ENCODE results near the gene TAX1BP1. TPM values are rescaled to one million over a fixed set of nuclear protein-coding genes. Genes with fewer than 3 reads are reported as not detected.

The TAX1BP1 gene
- polyA plus RNA-seq, 1 donor (not counting 4 experiments of a cell fraction or from before 2014, with no cell fraction given): 102 TPM

- H3K4me3 ChIP-seq (ENCODE audit: control insufficient read depth in 2 of 3, extremely low read depth in 1 of 3, insufficient read depth in 2 of 3, low read depth in 1 of 3, low read length in 3 of 3): no peak overlapping the region
- no peak overlapping the region for H3K9ac ChIP-seq (ENCODE audit: control insufficient read depth, extremely low read depth, insufficient read depth, low read length)
- DNase-seq (ENCODE audit: low read depth, low spot score): no peak
- H3K79me2 ChIP-seq (ENCODE audit: control insufficient read depth, insufficient read depth, low read length): peaks cover 5% of the 10 kb centered on the region
- FAIRE-seq: no peak
- H3K4me2 ChIP-seq (ENCODE audit: control insufficient read depth, extremely low read depth, insufficient read depth, low read depth, low read length): no peak overlapping the region
- TF ChIP-seq EZH2 (IDR thresholded peaks at IDR 0.05; ENCODE audit: low read length): no peak
- no peak for TF ChIP-seq CTCF (optimal IDR thresholded peaks at IDR 0.05 in 1 of 3, IDR thresholded peaks at IDR 0.05 in 1 of 3, conservative IDR thresholded peaks at IDR 0.05 in 1 of 3; ENCODE audit: extremely low read depth in 1 of 3, insufficient read depth in 2 of 3, low read length in 3 of 3)
- peaks cover 5 to 18% of the 10 kb centered on the region in 2 experiments for H3K36me3 ChIP-seq (ENCODE audit: control insufficient read depth in 2 of 2, extremely low read depth in 1 of 2, insufficient read depth in 2 of 2, low read length in 2 of 2)
- H3K27me3 ChIP-seq (ENCODE audit: control insufficient read depth, extremely low read depth, insufficient read depth, low read length): no peaks in the 10 kb centered on the region
- H3K9me3 ChIP-seq (ENCODE audit: control insufficient read depth, low read depth, low read length): no peaks in the 10 kb centered on the region
- dilution Hi-C loops (cut with MboI; ENCODE audit: extremely low pct_ligation_motif_present, low sequenced_read_pairs): no loop called here
- no peaks in the 10 kb centered on the region for H3K4me1 ChIP-seq (ENCODE audit: control insufficient read depth, extremely low read depth, insufficient read depth, low read length)
- H4K20me1 ChIP-seq (ENCODE audit: control insufficient read depth, extremely low read depth, insufficient read depth, low read length): no peaks in the 10 kb centered on the region
- no peak overlapping the region for H2AFZ ChIP-seq (ENCODE audit: control insufficient read depth, low read length)
- H3K27ac ChIP-seq (ENCODE audit: control insufficient read depth, insufficient read depth, low read length): no peak overlapping the region
- no peaks in the 10 kb centered on the region for H3K9me1 ChIP-seq (ENCODE audit: control insufficient read depth, extremely low read depth, insufficient read depth, low read length)
Observed at GRCh38 chr7:27753863-27754262, 13.9 kb downstream of the TAX1BP1 start.

GRCh38 chr7:27756298-27756697 lies 16.3 kb downstream of the TAX1BP1 start:
- no peak overlapping the region for H3K4me2 ChIP-seq (ENCODE audit: control insufficient read depth, extremely low read depth, insufficient read depth, low read depth, low read length)
- peaks cover 7% of the 10 kb centered on the region for H3K79me2 ChIP-seq (ENCODE audit: control insufficient read depth, insufficient read depth, low read length)
- peaks cover 3% of the 10 kb centered on the region in 2 experiments for H3K36me3 ChIP-seq (ENCODE audit: control insufficient read depth in 2 of 2, extremely low read depth in 1 of 2, insufficient read depth in 2 of 2, low read length in 2 of 2)
- TF ChIP-seq CTCF (optimal IDR thresholded peaks at IDR 0.05 in 1 of 3, IDR thresholded peaks at IDR 0.05 in 1 of 3, conservative IDR thresholded peaks at IDR 0.05 in 1 of 3; ENCODE audit: extremely low read depth in 1 of 3, insufficient read depth in 2 of 3, low read length in 3 of 3): no peak
- TF ChIP-seq EZH2 (IDR thresholded peaks at IDR 0.05; ENCODE audit: low read length): no peak
- no peaks in the 10 kb centered on the region for H3K9me1 ChIP-seq (ENCODE audit: control insufficient read depth, extremely low read depth, insufficient read depth, low read length)
- H2AFZ ChIP-seq (ENCODE audit: control insufficient read depth, low read length): no peak overlapping the region
- no peaks in the 10 kb centered on the region for H3K9me3 ChIP-seq (ENCODE audit: control insufficient read depth, low read depth, low read length)
- FAIRE-seq (no peak), DNase-seq (ENCODE audit: low read depth, low spot score) (no peak)
- H4K20me1 ChIP-seq (ENCODE audit: control insufficient read depth, extremely low read depth, insufficient read depth, low read length): no peaks in the 10 kb centered on the region
- no peaks in the 10 kb centered on the region for H3K27me3 ChIP-seq (ENCODE audit: control insufficient read depth, extremely low read depth, insufficient read depth, low read length)
- H3K9ac ChIP-seq (ENCODE audit: control insufficient read depth, extremely low read depth, insufficient read depth, low read length): no peak overlapping the region
- H3K4me1 ChIP-seq (ENCODE audit: control insufficient read depth, extremely low read depth, insufficient read depth, low read length): no peaks in the 10 kb centered on the region
- no peak overlapping the region for H3K27ac ChIP-seq (ENCODE audit: control insufficient read depth, insufficient read depth, low read length)
- no peak overlapping the region for H3K4me3 ChIP-seq (ENCODE audit: control insufficient read depth in 2 of 3, extremely low read depth in 1 of 3, insufficient read depth in 2 of 3, low read depth in 1 of 3, low read length in 3 of 3)
- dilution Hi-C loops (cut with MboI; ENCODE audit: extremely low pct_ligation_motif_present, low sequenced_read_pairs): no loop called here
